Measurements from ENCODE around the gene ATP4B.

Gene ATP4B

DNA sequence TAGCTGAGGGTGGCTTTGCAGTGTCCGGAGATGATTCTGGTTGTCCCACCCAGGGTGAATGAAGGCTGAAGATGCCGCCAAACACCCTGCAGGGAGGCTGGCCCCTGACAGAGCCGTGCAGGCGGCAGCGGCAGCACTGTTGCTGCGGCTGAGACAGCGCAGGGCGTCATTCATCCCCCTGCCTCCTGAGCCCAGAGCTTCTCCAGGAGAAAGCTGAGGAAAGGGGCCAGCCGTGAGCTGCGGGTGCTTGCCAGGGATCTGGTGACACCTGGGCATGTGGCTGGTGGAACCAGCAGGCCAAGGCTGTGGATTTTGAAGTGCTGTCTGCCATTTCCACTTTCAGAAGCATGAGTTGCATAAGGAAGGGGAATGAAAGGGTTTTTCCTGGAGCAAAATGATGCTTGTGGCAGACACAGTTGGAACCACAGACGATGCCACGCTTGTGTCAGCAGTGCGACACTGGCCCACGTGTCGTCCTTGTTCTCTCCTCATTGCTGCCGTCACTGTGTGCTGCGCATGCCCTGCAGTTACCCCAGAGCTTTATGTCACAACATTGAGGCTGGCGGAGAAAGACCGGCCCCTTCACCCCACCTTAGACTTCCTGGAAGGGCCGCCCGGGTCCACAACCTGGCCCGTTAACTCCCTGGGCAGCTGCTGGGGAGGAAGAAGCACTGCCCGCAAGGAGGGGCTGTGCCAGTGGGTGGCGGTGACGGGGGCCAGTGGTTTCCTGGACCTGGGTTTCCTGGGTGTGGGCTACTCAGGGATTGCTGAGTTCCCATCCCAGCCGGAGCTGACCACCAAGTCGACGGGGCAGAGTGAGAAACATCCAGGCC lies 50.7 kb downstream of the ATP4B start:
- DNase-seq (ENCODE audit: low spot score) = no peak

DNA sequence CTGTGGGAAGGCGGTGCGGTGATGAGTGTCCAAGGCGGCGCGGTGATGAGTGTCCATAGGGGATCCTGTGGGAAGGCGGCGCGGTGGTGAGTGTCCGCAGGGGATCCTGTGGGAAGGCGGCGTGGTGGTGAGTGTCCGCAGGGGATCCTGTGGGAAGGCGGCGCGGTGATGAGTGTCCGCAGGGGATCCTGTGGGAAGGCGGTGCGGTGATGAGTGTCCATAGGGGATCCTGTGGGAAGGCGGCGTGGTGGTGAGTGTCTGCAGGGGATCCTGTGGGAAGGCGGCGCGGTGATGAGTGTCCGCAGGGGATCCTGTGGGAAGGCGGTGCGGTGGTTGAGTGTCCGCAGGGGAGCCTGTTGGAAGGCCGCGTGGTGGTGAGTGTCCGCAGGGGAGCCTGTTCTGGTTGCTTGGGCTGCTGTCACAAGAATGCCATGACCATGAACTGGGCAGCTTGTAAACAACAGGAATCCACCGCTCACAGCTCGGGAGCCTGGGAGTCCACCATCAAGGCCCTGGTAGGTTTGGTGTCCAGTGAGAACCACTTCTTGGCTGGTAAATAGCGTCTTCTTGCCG lies 52.0 kb downstream of the ATP4B start:
- no peak for DNase-seq (ENCODE audit: low spot score)

DNA sequence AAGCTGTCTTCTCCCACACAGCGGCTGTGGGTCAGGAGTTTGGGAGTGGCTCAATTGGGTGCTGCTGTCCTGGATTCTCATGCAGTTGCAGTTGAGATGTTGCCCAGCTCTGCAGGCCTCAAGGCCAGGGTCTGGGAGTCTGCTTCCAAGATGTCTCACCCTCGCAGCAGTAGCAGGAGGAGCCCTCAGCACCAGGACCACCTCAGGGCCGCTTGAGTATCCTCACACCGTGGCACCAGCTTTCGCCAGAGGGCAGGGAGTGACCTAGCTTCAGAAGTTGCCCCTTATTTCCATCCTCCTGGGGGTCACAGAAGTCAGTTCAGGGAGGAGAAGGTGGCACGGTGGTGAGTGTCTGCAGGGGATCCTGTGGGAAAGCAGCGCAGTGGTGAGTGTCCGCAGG lies 52.5 kb downstream of the ATP4B start:
- no peak for DNase-seq (ENCODE audit: low spot score)

GRCh38 chr13:113604186-113604585 lies 53.8 kb downstream of the ATP4B start:
- DNase-seq (ENCODE audit: low spot score) = no peak

- DNase-seq (ENCODE audit: low spot score) = no peak
Observed at GRCh38 chr13:113603116-113603710, 54.8 kb downstream of the ATP4B start.

DNA sequence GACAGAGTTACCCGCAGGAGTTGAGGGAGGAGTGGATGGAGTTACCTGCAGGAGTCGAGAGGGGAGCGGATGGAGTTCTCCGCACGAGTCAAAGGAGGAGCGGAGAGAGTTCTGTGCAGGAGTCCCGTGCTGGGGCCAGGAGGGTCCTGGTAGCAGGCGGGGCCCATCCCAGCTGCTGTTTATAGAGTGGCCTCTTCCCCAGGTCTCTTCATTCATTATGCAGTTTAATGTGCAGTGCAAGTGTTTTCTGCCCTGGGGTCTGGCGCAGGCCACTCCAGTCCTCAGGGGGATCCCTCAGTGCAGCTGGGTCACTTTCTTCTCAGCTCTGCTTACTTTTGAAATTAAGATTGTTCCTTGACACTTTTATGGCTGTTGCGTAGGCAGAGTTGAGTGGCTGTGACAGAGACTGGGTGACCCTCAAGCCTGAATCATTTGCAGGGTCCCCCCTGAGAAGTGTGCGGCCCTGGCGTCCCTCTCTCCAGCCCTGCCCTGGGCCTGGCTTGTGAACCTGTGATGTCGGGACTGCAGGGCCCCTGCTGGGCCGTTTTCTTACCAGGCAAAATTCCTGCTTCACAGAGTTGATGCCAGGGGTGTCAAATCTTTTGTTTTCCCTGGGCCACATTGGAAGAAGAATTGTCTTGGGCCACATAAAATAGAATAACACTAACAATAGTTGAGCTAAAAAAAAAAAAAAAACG lies 55.6 kb downstream of the ATP4B start:
- DNase-seq (ENCODE audit: low spot score) = no peak

GRCh38 chr13:113601166-113602070 lies 56.6 kb downstream of the ATP4B start:
- no peak for DNase-seq (ENCODE audit: low spot score)

- DNase-seq (ENCODE audit: low spot score) = no peak
Observed at GRCh38 chr13:113599391-113599790, 58.6 kb downstream of the ATP4B start.

Measured in LoVo (cell line).